ENCODE results near the gene SALL2.
A peak's percentile ranks its signal among the peaks of the same experiment; 100 is the strongest.

SALL2 gene

GRCh38 chr14:21527318-21527679 is 1.2 kb upstream of the SALL2 start:
- no peak for DNase-seq

DNA sequence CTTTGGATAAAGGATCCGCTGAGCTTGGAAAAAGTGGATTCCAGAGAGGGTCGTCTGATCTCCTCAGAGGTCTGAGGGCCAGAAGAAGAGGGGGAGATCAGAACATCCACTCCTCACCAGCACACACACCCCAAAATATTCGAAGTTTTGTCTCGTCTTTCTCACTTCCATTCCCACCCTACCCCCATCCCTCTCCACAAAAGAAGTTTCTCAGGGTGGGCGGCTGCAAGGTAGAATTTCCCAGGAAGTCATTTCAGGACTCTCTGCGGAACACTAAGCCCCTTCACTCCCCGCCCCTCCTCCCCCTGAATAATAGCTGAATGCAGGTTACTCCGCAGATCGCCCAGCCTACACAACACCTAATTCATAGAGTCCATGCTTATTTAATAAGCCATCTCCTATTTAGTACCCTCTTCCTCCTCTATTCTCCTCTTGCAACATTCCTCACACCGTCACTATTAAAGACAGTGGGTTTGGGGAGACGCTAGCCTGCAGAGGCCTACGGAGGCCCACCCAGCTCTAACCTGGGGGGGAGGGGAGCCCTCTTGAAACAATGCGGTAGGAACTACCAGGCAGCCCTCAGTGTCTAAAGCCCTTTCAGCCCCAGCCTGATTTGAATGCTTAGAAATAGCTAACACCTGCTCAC is 649 bp upstream of the SALL2 start:
- peak; percentile 91 to 94 for DNase-seq

DNA sequence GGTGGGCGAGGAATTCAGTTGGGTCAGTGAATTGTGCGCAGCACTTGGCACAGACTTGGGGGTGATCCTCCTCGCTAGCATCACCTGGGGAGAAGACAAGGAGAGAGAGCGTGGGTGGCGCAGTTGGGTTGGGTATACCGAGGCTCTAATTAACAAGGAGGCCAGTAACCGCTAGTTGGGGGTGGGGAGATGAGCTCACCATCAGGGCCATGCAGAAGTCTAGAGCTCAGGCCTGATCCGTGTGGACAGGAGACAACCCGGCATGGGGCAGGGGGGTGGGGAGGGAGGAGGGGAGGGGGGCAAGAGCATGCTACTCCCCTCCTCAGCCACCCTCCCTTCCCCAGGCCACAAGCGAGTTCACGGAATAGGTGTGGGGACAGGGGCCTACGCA is 580 bp downstream of the SALL2 start:
- peak; percentile 19 to 63 for DNase-seq

DNA sequence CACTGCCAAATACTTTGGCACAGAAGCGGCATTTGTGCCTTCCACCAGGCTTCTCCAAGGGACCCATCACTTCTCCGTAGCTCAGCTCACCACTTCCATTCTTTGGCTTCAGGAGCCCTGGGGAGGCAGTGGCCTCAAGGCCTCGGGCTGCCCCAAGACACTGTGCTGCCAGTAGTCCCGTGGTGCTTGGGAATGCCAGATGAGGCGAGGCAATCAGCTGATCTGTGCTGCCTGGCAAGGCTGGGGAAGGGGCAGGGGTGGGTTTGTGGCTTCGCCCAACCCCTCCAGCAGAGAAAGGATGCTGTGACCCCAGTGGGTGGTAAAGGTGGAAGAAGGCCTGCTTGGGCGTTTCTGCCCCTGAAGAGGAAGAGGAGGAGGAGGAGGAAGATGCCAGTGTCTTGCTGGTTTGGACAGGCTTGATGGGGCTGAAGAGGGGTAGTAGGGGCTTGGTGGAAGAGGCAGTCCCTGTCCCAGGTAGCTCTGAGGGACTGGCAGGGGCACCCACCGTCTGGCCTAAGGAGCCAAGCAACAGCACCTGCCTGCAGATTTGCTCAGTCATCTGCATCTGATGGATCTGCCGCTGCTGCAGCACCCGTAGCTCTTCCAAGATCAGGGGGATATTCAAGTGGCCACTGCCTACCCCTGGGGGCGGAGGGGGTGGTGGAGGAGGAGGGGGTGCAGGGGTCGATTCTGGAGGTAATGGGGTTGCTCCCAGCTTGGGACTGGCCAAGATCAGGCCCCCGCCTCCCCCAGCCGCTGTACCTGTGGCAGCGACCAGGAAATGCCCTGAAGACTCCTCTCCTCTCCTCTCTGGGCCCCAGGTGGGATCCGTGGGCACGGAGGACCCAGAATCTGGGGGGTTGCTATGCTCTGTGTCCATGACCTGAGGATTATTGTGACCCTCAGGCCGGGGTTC is 1.3 kb downstream of the SALL2 start:
- peak in 1 of 2 experiments; percentile 31 for DNase-seq

DNA sequence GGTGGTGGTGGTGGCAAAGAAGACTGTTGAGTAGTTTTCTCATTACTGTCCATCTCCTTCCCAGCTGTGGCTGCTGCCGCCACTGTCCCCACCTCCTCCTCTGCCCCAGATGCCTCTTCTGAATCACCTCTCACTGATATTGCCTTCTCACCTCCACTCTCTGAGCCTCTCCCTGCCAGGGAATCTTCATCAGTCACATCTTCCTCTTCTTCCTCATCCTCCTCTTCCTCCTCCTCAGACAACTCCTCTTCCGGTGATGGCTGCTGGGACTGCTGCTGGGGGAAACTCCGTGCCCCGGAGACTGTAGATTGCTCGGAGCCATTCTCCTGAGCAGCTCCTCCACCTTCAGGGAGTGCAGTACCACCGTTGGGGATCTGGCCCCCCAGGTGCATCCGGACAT is 2.9 kb downstream of the SALL2 start:
- DNase-seq = no peak

DNA sequence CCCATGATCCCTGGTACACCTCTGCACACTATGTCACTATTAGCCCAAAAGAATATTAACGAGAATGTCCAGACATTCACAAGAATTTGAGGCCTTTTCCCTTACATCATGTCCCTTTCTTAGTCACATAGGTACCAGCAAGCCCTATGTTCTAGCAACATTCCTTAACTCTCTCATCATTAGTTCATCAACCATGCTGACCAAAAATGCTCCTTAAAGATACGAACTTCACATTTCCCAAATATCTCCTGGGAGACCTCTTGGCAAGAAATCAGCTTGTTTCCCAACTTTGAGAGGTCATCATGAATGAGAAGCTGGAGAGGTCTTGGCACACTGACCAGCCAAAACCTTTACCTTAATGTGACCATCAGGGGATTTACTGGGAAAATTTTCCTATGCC is 4.6 kb downstream of the SALL2 start:
- no peak for DNase-seq

GRCh38 chr14:21520767-21521166 is 5.4 kb downstream of the SALL2 start:
- DNase-seq = no peak

GRCh38 chr14:21518725-21519124 is 7.4 kb downstream of the SALL2 start:
- no peak for DNase-seq

GRCh38 chr14:21514341-21514740 is 11.8 kb downstream of the SALL2 start:
- DNase-seq = no peak

DNA sequence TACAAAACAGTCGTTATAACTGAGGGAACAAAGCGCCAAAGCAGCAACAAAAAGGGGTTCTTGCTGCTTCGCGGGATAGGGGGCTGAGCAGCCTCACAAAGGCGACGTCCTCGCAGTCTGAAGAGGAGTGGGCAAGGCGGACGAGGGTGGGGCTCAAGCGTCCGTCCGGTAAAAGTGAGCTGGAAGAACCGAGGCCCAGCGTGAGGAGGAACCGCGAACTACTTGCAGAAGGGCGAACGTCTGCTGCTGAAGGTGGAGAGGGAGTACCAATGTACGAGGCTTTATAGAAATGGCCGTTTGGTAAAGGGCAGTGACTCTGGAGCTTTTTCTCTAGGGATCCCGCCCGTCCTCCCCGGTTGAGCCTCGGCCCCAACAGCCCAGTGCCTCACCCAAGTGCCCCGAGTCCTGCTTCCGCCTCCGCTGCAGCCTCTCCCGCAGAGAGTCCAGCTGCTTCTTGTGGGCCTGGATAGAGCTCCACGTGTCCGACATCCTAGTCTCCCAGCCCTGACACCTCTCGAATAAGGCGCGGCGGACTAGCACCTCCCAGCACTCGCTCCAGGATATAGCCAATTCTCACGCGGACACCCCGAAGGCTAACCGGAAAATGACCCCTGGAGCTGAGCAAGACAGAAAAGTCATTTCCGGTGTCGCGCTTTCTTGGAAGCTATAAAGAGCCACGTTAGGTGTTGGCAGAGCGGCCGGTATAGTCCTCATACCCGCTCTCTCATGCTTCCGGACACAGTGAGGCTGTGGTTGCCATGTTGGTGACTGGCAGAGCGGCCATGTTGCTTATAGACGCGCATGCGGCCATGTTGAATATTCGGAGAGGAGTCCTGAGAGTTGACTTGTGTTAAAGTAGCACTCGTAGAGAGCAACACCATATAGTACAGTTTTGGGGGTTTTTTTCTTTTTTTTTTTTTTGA is 15.2 kb downstream of the SALL2 start, which contains the start of gene METTL3:
Gene METTL3, minus strand, starts transcription at position 606 of the 923 bp plus-strand sequence. Its CDS starts 117 bp downstream, at position 489.
- peak; percentile 98 for DNase-seq

DNA sequence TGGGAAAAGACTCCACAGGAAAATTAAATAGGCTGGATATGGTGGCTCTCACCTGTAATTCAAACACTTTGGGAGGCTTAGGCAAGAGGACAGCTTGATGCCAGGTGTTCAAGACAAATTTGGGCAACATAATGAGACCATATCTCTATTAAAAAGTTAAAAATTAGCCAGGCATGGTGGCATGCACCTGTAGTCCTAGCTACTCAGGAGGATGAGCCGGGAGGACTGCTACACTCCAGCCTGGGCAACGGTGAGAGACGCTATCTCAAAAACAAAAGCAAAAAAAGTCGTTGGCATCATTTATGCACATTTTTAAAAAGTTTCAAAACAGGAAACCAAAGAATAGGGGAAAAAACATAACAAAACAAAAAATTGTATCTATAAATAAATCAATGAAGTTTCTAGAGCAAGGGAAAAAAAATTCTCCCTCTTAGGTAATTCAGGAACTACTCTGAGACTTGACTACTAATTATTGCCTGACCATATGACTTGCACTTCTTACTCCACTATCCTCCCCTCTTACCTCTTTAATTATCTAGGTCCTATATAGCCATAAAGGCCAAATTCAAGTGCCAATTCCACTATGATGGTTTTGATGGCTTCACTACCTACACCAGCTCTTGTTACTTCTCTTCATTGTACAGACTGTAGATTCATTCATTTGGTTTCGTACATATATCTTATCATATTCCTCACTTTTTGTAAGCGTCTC is 16.6 kb downstream of the SALL2 start:
- DNase-seq = no peak

GRCh38 chr14:21506557-21506956 is 19.6 kb downstream of the SALL2 start:
- DNase-seq = no peak

GRCh38 chr14:21505012-21505553 is 21.1 kb downstream of the SALL2 start:
- DNase-seq = no peak

GRCh38 chr14:21503376-21503775 is 22.8 kb downstream of the SALL2 start:
- no peak for DNase-seq

DNA sequence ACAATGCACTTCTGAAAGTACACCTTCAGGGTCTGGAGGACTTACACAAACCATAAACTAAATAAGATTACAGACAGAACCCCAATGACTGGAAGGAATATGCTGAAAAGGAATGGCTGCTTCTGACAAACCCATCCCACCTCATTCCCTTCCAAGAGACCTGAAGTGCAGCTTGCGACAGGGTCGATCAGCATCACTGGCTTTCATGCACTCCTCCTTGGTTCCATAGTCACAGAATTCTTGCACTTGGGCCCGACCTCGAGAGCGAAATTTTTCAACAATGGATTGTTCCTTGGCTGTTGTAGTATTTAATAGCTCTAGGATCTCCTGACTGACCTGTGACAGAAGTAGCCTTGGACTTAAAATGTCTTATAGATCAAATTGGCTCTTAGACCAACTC is 24.6 kb downstream of the SALL2 start:
- DNase-seq = no peak

GRCh38 chr14:21498540-21499526 is 27.3 kb downstream of the SALL2 start:
- DNase-seq = peak; percentile 34 to 80

DNA sequence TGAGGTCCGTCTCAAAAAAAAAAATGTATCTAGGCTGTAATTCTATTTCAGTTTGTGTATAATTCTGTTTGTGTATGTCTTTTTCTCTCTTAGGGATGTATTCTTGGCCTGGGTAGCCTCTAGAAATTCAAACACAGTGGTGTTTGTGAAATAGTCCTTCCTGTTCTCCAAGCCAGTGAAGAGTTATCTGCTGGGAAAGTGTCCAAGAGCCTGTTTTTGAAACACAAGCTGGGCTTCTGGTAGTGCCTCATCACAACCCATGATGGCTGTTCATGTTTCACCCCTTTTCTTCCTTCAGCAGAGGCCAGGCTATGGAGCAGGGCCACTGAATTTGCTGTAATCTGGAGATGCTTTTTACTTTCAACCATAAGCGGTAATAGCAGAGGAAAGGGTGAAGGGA is 29.7 kb downstream of the SALL2 start:
- DNase-seq = no peak

DNA sequence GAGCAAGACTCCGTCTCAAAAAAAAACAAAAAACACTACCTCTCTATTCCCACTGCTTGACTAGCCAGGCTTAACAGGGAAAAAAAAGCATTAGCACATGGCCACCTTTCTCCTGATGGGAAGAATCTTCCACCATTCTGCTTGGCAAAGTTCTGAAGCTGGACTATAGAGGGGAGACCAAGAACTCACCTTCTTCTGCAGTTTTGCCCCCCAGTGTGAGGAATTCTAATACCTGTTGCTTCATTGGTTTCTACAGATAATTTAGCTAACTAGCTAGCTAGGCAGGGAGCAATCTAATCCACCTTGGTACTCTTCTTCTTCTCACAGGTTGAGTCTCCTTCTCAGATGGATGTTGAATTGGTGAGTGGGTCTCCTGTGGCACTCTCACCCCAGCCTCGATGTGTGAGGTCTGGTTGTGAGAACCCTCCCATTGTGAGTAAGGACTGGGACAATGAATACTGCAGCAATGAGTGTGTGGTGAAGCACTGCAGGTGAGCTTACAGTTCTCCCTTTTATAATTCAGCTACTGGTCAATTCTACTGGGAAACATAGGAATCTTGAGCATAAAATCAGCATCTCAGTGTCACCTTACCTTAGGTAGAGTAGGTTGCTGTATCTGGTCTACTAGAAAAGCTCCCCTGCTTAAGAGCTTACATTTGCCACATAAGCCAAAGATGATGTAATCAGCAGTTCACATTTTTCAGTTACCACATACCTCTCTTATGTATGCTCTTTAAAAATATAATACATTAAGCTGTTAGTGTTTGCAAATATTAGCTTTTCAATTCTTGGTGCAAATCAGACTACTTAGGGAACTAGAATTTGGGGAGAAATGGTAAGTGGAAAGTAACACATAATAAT is 31.0 kb downstream of the SALL2 start:
- DNase-seq = no peak

DNA sequence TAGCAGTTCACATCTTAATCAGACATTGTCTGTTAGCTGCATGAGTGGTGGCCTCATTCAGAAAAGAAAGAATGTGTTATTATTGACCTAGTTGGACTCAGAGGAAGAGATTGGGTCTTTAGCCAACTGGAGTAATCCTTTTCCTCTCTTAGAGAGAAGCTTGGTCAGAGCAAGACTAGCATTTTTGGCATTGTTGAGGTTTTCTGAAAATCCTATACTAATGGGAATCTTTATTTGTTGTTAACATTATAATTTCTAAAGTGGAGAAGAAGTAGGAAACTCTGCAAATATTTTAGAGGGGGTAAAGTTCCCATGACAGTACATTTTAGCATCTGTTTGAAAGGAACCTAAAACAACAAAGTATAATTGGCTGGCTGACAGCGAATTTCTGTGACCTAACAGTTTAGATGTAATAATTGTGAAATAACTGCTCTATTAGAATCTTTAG is 39.5 kb downstream of the SALL2 start:
- DNase-seq = no peak

Measured in NCI-H526 (cell line).